ENCODE data around the gene IL15RA.

IL15RA gene

GRCh38 chr10:5977471-5978229, at the start of gene IL15RA:
IL15RA (minus strand) TSS chr10:5977543; CDS start chr10:5977492, 51 bp downstream.
- no peaks in the 10 kb centered on the region for H3K9me3 ChIP-seq (ENCODE audit: insufficient read depth, low read length)
- H3K4me3 ChIP-seq (ENCODE audit: low read length), result peak within 1 kb of the TSS; percentile 91
- peak within 1 kb of the TSS; percentile 90 for H3K4me2 ChIP-seq (ENCODE audit: low read length)
- no peak for TF ChIP-seq EZH2phosphoT487 (IDR thresholded peaks at IDR 0.05; ENCODE audit: low read depth)
- TF ChIP-seq, protein P1, sequence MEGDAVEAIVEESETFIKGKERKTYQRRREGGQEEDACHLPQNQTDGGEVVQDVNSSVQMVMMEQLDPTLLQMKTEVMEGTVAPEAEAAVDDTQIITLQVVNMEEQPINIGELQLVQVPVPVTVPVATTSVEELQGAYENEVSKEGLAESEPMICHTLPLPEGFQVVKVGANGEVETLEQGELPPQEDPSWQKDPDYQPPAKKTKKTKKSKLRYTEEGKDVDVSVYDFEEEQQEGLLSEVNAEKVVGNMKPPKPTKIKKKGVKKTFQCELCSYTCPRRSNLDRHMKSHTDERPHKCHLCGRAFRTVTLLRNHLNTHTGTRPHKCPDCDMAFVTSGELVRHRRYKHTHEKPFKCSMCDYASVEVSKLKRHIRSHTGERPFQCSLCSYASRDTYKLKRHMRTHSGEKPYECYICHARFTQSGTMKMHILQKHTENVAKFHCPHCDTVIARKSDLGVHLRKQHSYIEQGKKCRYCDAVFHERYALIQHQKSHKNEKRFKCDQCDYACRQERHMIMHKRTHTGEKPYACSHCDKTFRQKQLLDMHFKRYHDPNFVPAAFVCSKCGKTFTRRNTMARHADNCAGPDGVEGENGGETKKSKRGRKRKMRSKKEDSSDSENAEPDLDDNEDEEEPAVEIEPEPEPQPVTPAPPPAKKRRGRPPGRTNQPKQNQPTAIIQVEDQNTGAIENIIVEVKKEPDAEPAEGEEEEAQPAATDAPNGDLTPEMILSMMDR (IDR thresholded peaks at IDR 0.05; ENCODE audit: low read depth, low read length), result peak; percentile 30; the same call in 1 of the 2 replicates
- H3K27ac ChIP-seq (ENCODE audit: low read length), result peak within 1 kb of the TSS; percentile 92
- H3K4me1 ChIP-seq (ENCODE audit: low read length), result peaks cover 31% of the 10 kb centered on the region
- peaks cover 56% of the 10 kb centered on the region for H3K79me2 ChIP-seq (ENCODE audit: low read length)
- peaks cover 4% of the 10 kb centered on the region; the same call in 1 of the 2 replicates for H4K20me1 ChIP-seq (ENCODE audit: insufficient read depth, low read length)
- H3K9ac ChIP-seq (ENCODE audit: low read length), result peak within 1 kb of the TSS; percentile 82
- peak within 1 kb of the TSS; percentile 83; the same call in 1 of the 2 replicates for H2AFZ ChIP-seq (ENCODE audit: low read depth, low read length)
- H3K27me3 ChIP-seq (ENCODE audit: low read depth, low read length), result no peaks in the 10 kb centered on the region
- H3K36me3 ChIP-seq (replicated peaks; ENCODE audit: low read depth, low read length), result peaks cover 2% of the 10 kb centered on the region

DNA sequence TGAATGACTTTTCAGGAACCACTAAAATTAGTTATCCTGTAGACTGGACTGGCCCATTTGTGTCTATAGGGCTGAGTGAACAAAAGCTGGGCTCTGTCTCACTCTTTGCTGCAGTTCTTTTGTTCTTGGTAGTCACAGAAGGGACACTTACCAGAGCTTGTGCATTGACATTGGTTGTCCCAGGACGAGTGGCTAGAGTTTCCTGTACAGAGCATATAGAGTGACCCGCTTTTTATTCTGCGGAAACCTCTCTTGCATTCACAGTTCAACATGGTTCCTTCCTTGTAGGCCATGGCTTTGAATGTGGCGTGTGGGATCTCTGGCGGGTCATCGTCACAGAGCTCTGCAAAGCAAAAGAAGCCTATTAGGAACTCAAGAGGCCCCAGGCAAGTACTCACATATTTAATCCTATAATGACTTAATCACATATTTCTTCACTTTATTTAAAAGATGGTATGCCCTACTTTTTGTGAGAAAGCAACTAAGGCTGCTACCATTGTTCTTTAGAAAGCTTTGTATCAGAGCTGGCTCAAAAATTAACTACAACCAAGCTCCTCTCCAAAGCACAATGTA, 48.4 kb upstream of the IL15RA start:
- no peak overlapping the region for H2AFZ ChIP-seq (ENCODE audit: low read depth, low read length)
- no peak overlapping the region for H3K9ac ChIP-seq (ENCODE audit: low read length)
- no peaks in the 10 kb centered on the region for H4K20me1 ChIP-seq (ENCODE audit: insufficient read depth, low read length)
- H3K27ac ChIP-seq (ENCODE audit: low read length), result no peak overlapping the region
- H3K27me3 ChIP-seq (ENCODE audit: low read depth, low read length), result no peaks in the 10 kb centered on the region
- no peaks in the 10 kb centered on the region for H3K4me1 ChIP-seq (ENCODE audit: low read length)
- peaks cover 7% of the 10 kb centered on the region; the same call in 1 of the 2 replicates for H3K9me3 ChIP-seq (ENCODE audit: insufficient read depth, low read length)
- no peak overlapping the region for H3K4me3 ChIP-seq (ENCODE audit: low read length)
- TF ChIP-seq, protein P1 (IDR thresholded peaks at IDR 0.05; ENCODE audit: low read depth, low read length), result no peak
- no peak for TF ChIP-seq EZH2phosphoT487 (IDR thresholded peaks at IDR 0.05; ENCODE audit: low read depth)
- no peak overlapping the region for H3K4me2 ChIP-seq (ENCODE audit: low read length)
- H3K36me3 ChIP-seq (replicated peaks; ENCODE audit: low read depth, low read length), result peaks cover 12% of the 10 kb centered on the region
- no peaks in the 10 kb centered on the region for H3K79me2 ChIP-seq (ENCODE audit: low read length)

- H4K20me1 ChIP-seq (ENCODE audit: insufficient read depth, low read length), result no peaks in the 10 kb centered on the region
- no peak overlapping the region for H2AFZ ChIP-seq (ENCODE audit: low read depth, low read length)
- no peaks in the 10 kb centered on the region for H3K79me2 ChIP-seq (ENCODE audit: low read length)
- no peak overlapping the region for H3K9ac ChIP-seq (ENCODE audit: low read length)
- H3K36me3 ChIP-seq (replicated peaks; ENCODE audit: low read depth, low read length), result peaks cover 9% of the 10 kb centered on the region
- no peak for TF ChIP-seq EZH2phosphoT487 (IDR thresholded peaks at IDR 0.05; ENCODE audit: low read depth)
- no peaks in the 10 kb centered on the region for H3K4me1 ChIP-seq (ENCODE audit: low read length)
- H3K4me2 ChIP-seq (ENCODE audit: low read length), result no peak overlapping the region
- no peaks in the 10 kb centered on the region for H3K9me3 ChIP-seq (ENCODE audit: insufficient read depth, low read length)
- no peak overlapping the region for H3K27ac ChIP-seq (ENCODE audit: low read length)
- H3K27me3 ChIP-seq (ENCODE audit: low read depth, low read length), result no peaks in the 10 kb centered on the region
- no peak overlapping the region for H3K4me3 ChIP-seq (ENCODE audit: low read length)
Observed at GRCh38 chr10:6024334-6024682, 47.0 kb upstream of the IL15RA start.

GRCh38 chr10:6023661-6024333, 46.5 kb upstream of the IL15RA start:
- Histone ChIP-seq H3K4me2 (ENCODE audit: low read length) (no peak overlapping the region), H3K9ac (ENCODE audit: low read length) (no peak overlapping the region), H4K20me1 (ENCODE audit: insufficient read depth, low read length) (no peaks in the 10 kb centered on the region), H3K79me2 (ENCODE audit: low read length) (no peaks in the 10 kb centered on the region), H3K27me3 (ENCODE audit: low read depth, low read length) (no peaks in the 10 kb centered on the region), H3K36me3 (replicated peaks; ENCODE audit: low read depth, low read length) (peaks cover 12% of the 10 kb centered on the region), H3K27ac (ENCODE audit: low read length) (no peak overlapping the region), H3K9me3 (ENCODE audit: insufficient read depth, low read length) (no peaks in the 10 kb centered on the region), H3K4me3 (ENCODE audit: low read length) (no peak overlapping the region), H2AFZ (ENCODE audit: low read depth, low read length) (no peak overlapping the region), H3K4me1 (ENCODE audit: low read length) (no peaks in the 10 kb centered on the region)
- TF ChIP-seq, protein P1 (IDR thresholded peaks at IDR 0.05; ENCODE audit: low read depth, low read length), result no peak
- TF ChIP-seq EZH2phosphoT487 (IDR thresholded peaks at IDR 0.05; ENCODE audit: low read depth), result no peak
